Measurements from ENCODE around the gene ZMYM4.

DNA sequence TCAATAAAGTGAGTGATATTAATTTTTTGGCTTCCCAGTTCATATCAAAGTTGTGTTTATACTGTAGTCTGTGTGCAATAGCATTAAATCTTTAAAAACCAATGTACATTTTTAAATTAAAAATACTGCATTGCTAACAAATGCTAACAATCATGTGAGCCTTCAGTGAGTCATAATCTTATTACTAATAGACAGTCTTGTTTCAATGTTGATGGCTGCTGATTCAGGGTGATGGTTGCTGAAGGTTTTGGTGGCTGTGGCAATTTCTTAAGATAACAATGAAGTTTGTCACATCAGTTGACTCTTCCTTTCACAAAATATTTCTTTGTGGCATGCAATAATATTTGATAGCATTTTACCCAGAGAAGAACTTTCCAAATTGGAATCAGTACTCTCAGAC is 109.0 kb downstream of the ZMYM4 start:
- TF ChIP-seq, protein P1, sequence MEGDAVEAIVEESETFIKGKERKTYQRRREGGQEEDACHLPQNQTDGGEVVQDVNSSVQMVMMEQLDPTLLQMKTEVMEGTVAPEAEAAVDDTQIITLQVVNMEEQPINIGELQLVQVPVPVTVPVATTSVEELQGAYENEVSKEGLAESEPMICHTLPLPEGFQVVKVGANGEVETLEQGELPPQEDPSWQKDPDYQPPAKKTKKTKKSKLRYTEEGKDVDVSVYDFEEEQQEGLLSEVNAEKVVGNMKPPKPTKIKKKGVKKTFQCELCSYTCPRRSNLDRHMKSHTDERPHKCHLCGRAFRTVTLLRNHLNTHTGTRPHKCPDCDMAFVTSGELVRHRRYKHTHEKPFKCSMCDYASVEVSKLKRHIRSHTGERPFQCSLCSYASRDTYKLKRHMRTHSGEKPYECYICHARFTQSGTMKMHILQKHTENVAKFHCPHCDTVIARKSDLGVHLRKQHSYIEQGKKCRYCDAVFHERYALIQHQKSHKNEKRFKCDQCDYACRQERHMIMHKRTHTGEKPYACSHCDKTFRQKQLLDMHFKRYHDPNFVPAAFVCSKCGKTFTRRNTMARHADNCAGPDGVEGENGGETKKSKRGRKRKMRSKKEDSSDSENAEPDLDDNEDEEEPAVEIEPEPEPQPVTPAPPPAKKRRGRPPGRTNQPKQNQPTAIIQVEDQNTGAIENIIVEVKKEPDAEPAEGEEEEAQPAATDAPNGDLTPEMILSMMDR (IDR thresholded peaks at IDR 0.05): no peak
- no peak for TF ChIP-seq POLR2A (IDR thresholded peaks at IDR 0.05)
- no peak for TF ChIP-seq POLR2AphosphoS5 (IDR thresholded peaks at IDR 0.05)
- no peak for TF ChIP-seq EP300 (IDR thresholded peaks at IDR 0.05)

Measured in stomach (tissue), 4 donors.